HG03457 (cell line): ENCODE data around the gene MDM2.
"Not testable (repeated sequence)": the region's sequence is repeated elsewhere in the genome, so short reads cannot be mapped to it uniquely, and the experiment has no call there.

Experiments used
- ATAC-seq: cut with Tn5 transposase; IDR thresholded peaks from one replicate; pipeline ENCODE4 v1.9.1; 2021; ENCODE audit warnings: moderate number of reproducible peaks; ENCODE audit not compliant: unreplicated experiment

The MDM2 gene

DNA sequence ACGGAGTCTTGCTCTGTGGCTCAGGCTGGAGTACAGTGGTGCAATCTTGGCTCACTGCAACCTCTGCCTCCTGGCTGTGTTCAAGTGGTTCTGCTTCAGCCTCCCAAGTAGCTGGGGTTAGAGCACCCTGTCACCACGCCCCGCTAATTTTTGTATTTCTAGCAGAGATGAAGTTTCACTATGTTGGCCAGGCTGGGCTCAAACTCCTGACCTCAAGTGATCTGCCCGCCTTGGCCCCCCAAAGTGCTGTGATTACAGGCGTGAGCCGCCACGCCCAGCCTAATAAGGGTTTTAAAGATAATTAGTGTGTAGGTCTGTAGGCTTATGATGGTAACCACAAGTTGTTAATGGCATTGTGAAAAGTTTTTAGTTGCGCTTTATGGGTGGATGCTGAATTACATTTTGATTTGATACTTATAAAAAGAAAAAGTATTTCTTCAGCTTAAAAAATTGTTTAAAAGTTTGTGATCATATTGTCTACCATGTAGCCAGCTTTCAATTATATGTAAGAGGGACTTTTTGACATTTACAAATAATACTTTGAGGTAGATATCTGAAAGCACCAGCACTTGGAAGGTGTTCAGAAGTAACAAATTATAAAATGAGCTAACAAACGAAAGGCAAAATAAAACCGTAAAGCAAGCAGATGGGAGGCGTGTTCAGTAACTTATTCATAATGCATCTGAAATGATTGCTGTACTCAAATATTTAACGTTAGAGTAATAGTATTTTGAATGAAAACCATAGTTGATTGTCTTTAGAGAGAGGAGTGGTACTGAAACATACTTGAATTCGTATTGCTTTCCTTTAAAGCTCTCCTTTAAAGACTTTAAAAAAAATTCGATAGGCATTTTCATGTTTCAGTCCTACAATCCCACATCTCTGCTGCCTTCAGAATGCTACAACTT lies 37.1 kb downstream of the MDM2 start:
- ATAC-seq = no peak

DNA sequence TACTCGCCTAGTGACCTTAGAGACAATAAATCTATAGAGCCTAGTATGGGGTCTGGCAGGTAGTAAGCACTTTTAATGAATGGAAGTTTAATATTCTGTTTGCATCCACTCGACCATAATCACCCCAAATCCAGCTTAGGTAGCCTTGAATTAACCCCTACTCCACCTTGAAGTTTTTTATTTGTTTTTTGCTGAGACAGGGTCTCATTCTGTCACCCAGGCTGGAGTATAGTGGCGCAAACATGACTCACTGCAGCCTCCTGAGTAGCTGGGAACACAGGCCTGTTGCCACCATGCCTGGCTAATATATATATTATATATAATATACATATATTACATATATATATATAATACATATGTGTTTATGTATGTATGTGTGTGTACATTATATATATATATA lies 38.8 kb downstream of the MDM2 start:
- ATAC-seq = no peak

DNA sequence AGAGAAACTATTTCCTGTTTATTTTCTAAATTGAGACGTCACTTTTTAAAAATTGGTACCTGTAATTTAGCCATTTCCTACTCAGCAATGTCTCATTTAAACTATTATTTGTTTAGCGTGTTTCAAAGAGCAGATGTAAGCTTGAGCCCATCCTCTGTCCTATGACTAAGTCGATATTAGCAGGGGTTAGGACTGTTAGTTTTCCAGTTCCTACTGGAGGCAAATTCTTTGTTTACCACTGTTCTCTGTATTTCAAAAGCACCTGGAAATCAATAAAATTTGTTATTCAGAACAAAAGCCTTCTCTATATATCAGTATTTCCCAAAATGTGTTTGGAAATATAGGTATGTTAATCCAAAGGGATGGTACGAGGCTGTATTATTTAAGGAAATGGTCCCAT lies 42.4 kb downstream of the MDM2 start:
- no peak for ATAC-seq

DNA sequence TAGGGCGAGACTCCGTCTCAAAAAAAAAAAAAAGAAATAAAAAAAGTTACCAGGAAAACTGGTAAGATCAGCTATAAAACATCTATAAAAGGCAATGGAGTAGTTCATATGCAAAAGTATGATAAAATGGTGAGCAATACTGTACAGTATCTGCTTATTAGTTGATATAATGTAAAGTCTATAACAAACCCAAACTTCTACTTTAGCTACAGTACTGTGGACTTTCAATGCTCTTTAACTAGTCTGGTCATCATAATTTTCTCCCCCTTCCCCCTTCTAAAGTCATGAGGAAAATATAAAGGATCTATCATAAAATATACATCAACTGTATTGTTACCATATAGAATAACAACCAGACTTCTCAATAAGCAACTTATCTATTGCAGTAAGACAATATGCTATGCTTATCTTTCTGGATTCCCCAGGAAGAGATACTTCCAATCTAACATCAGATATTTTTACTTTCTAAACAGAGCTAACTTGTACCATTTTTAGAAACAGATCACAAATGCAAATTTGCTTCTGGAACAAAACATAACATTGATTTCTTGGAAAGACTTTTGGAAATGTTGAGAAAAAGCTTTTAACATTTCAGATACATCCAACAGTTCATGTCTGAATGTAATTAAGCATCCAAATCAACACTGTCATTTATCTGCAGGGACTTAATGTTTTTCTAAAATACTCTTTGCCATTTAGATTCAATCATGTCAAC lies 43.8 kb downstream of the MDM2 start:
- ATAC-seq = no peak

DNA sequence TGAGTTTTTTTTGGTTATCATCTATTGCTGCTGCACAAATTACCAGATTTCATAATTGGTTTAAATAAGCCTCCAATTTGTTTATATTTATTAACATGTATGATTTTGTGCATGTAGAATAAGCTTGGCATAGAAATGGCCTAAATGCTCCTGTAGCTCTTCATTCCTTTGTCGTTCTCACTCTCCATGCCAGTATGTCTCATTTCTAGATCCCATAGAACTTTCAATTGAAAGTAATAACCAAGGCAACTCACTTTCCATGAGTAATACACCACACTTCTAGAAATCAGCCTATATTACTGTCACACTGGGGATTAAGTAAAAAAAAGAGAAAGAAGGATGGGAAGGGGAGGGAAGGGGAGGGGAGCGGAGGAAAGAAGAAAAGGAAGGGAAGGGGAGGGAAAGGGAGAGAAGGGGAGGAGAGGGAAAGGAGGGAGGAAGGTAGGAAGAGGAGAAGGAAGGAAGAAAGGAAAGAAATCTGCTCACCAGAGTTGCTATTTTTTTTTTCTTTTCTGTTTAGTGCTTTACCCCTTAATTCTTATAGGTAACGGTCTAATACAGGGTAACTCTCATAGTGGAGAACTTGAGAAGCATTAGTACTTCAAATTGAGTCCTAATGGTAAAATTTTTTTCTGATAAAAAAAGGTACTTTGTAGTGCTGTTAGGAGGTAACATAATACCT lies 45.6 kb downstream of the MDM2 start:
- no peak for ATAC-seq

DNA sequence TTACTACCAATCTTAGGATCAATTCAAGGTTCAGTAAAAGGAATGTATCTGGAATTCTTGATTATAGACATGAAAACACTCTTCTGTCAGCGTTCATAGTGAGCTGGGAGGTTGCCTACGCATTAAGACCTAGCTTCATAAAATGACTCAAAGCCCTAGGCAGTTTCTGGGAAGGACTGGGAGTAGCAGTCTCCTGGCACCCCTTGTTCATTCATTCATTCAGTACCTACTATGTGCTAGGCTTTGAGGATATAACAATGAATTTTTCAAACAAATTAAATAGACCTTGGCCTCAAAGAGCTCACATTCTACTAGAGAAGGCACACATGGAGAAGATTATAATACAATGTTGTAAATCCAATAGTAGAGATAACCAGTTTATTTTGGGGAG lies 46.1 kb downstream of the MDM2 start:
- ATAC-seq = no peak

DNA sequence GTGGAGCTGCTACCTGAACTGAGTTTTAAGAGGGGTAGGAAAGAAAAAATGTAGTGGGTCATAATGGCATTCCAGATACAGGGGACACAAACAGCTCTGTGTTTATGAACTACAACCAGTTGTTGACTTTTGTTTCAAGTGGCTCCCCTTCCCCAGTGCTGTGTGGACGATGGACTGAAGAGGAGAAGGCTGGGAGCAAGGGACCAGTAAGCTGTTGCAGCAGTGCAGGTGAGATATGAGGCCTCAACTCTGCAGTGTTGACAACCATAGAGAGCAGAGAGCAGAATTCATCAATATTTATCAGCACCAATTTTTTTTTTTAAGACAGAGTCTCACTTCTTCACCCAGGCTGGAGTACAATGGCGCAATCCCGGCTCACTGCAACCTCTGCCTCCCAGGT lies 46.6 kb downstream of the MDM2 start:
- ATAC-seq = no peak

DNA sequence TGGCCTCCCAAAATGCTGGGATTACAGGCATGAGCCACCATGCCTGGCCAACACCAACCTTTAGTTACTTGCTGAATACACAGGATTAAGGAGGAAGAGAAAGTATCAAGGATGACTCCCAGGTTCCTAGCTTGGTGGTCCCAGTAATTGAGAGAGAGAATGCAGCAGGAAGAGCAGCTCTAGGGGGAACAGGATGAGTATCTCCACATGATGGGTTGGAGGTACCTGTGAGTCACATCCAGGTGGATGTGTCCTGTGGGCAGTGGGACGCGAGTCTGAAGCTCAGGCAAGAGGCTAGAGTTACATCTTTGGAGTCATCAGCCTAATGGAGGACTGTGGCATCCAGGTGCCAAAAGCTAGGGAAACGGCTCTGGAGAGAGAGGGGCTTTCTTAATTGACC lies 47.1 kb downstream of the MDM2 start:
- no peak for ATAC-seq

DNA sequence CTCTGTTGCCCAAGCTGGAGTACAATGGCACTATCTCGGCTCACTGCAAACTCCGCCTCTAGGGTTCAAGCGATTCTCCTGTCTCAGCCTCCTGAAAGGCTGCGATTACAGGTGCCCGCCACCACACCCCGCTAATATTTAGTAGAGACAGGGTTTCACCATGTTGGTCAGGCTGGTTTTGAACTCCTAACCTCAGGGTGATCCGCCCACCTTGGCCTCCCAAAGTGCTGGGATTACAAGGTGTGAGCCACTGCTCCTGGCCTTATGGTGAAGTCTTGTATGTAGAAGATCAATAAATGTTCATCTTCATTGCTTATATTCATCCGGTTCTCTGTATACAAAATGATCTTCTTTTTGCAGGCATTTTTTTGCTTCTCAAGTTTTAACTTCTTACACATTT lies 47.8 kb downstream of the MDM2 start:
- ATAC-seq = no peak

DNA sequence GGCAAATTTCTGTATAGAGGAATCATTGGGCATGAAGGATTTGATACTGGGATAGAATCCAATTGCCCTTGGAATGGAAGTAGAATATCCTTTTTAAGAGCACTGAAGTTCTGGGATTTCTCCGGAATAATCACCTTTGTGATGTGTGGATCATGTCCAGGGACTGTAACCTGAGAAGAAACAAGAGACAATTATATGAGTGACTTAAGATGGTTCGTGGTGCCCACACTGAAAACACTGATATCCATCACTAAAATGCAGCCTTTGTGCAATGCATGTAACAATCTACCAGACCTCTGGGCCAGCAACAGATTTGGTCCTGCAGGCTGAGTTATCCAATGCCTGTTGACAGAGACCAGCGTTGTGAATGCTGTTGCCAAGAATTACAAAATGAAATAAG lies 48.5 kb downstream of the MDM2 start:
- no peak for ATAC-seq

DNA sequence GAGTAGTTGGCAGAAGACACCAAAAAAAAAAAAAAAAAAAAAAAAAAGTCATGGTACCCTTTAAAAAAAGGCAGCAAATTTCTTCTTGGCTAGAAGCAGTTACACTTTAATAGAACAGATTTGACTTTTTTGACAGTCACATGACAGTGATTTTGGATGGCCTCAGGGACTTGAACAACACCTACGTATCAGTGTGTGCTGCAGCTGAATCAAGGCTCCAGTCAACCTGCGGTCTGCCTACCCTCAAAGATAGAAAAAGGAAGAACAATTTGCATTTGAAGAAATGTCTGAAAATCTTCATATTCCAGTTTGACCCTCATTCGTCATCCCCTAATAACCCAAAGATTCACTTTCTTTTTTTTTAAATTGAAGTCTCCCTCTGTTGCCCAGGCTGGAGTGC lies 53.9 kb downstream of the MDM2 start:
- no peak for ATAC-seq

DNA sequence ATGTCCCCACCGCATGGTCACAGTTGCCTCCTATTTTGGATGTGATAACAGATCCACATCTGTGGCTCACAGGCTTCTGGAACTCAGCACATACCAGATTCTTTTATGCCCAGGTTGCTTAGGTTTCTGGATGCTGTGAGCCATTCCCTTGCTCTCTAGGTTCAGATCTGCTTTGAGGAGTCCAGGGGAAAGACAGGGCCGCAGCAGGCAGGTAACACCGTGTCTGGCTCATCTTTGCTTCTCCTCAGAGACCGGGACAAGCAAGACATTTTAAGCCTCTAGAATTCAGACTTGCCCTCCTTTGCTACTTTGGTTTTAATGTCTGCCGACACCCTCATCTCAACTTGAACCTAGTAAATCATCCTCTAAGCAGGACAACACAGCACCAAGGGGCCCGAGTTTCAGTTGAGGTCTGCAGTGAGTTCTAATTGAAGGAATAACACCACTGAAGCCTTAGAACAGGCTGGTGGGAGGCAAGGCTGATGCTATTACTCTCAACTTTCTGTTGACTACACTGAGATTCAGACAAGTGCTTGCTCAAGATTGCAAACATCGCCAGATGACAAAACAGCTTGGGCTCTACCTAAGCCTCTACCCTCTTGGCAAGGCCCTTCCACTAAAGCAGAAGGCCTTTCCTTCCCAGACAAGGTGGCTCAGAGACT lies 55.3 kb downstream of the MDM2 start:
- no peak for ATAC-seq

DNA sequence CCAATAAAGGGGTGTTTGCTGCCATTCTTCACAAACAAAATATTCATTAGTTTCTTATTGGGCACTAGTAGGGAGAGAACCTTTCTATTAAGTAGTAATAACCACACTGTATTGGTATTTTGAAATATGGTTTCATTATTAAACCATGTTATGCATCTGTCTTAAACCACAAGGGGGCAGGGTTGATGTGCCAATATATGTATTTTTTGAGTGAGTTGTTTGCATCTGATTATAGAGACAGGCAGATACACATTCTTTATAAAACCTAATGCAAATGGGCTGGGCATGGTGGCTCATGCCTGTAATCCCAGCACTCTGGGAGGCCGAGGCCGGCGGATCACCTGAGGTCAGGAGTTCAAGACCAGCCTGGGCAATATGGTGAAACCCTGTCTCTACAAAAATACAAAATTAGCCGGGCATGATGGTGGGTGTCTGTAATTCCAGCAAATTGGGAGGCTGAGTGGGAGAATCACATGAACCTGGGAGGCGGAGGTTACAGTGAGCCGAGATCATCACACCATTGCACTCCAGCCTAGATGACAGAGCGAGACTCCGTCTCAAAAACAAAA lies 56.0 kb downstream of the MDM2 start:
- ATAC-seq = not testable (repeated sequence)

DNA sequence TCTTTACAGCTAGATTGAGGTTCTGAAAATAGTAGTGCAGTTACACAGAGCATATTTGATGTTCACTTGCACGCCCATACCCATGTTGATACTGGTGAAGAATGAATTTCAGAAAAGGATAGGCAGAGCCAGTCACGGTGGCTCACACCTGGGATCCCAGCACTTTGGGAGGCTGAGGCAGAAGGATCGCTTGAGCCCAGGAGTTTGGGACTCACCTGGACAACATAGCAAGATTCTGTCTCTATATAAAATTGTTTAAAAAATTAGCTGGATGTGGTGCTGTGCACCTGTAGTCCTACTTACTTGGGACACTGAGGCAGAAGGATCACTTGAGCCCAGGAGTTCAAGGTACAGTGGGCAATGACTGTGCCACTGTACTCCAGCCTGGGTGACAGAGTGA lies 56.6 kb downstream of the MDM2 start:
- no peak for ATAC-seq

DNA sequence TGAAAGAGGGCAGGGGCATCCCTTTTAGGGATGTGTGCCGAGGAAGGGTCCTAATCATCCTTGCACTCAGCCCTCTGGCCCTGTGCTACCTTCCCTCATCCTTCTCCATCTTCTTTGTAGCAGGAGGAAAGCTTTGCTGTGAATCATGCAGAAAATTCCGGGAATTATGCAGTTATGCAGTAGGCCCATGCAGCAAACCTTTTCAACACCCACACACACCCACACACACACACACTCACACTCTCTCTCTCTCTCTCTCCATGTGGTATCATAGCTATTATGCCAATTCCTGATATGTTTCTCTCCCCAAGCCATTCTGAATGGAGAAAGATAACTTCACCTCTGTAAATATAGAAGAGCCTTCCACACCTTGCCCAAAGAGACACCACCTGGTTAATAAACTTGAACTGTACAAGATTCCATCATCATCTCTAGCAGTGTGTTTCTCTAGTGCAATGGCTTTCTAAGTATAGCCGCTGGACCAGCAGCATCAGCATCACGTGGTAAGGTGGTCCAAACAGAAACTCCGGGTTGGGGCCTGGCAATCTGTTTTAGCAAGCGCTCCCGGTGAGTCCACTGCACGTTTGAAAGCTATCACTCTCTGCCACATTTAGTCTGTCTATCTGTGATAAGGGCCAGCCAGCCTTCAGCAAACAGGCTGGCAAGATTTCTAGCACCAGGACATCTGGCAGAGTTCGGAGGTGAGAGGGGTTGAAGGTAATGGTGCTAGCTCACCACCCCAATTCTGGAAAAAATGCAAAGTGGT lies 57.6 kb downstream of the MDM2 start:
- no peak for ATAC-seq

DNA sequence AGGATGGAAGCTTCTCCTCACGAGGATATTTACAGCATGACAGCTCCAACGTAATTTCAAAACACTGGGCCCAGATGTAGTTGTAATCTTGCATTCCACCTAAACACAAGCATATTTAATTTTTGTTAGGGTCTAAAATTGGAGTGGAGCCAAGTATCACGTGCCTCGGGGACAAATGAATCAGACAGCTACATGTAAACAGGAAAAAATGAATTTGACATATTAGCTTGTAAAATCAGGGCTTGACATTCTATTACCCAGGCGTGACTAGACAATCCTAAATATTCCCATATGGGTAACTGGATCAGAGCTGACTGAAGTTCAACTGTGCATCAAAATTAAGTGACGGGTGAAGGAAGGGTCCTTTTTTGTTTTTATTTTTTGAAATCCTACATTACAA lies 59.0 kb downstream of the MDM2 start:
- ATAC-seq = no peak

DNA sequence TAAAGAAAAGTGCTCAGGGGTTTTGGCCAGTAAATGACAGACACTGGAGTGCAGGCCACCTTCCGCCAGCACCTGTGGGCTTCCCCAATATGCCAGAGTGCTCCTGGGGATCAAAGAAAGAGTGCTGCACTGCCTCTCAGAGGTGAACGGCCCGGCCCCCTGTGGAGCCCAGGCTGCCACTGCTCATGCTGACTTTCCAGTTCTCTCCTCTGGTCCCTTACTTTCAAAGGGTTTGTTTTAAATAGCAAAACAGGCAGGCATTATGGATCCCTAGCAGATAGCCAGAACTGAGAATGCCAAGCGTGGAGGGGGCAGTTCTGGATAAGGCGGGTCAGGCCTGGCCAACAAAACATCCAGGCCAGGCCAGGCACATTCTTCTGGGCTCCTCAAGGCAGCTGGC lies 59.6 kb downstream of the MDM2 start:
- no peak for ATAC-seq

DNA sequence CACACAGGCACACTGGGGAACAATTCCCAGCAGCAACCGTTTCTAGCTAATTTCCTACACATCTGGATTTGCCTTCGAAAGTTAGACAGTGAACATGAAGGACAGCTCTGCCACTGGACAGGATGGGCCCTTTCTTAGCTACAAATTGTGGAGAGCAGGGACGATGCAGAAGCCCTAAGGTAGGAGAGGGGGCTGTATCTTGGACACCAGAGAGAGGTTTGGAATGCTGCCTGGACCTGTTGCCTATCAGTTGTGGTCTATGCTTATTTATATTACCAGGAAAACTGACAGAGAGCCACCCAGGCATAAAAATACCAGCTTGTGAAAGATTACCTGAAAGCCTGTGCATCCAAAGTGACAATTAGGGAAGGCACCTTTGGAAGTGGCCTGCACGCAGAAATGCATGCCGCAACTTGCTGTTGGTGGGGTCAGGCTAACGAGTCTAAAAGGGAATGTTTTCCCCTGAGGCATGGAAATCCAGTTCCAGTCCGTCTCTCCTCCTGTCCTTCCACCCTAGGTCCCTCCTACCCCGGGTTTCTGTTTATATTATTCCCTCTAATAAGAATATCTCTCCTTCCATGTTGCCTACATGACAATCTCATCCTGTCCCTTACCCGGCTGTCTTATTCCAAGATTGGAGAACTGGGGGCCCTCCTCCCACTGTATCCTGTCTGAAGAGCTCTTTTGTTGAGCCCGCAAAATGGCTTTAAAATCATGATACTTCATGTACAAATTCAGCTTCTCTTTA lies 60.2 kb downstream of the MDM2 start:
- ATAC-seq = no peak

DNA sequence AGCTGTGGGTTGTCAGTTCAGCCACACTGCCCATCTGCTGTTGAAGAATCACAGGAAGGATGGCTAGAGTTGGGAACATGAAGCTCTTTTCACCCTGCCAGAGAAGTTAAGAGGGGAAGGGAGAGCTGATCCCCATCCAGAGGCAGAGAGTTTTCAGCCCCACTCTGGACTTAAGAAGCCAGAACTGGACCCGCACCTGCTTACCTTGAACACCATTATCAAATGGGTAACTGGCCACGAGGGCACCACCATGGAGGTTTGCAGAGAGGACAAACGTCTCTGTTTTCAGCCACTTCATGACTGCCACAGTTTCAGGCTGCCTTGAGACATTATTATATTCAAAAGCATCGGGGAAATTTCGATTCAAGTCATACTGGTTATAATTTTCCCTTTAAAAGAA lies 62.0 kb downstream of the MDM2 start:
- no peak for ATAC-seq

DNA sequence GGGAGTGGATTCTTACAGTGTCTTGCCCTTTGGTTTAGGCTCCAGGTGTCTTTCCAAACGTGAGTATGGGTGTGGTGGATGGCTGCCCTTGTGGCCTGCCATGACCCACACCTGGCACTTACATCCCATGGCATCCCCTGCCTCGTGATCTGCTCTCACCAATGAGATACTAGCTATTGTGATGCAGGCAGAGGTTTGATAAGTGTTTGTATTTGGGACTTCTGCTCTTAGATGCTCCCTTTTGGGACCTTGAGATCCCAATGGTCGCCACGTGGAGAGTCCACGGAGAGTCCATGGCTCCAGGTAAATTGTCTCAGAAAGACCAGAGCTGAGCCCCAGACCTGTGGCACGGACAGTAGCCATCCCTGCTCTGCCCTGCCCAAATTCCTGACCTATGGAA lies 62.5 kb downstream of the MDM2 start:
- ATAC-seq = no peak
